HPDE6-E6E7 (cell line): ENCODE results near the gene TMIE.
A peak's percentile ranks its signal among the peaks of the same experiment; 100 is the strongest.

ENCODE experiments used
- DNase-seq: peaks from one replicate; pipeline ENCODE4 v3.0.0; 2011; ENCODE audit warnings: missing footprints; ENCODE audit errors: extremely low spot score

TMIE gene

GRCh38 chr3:46708401-46709156 lies 7.4 kb downstream of the TMIE start:
- DNase-seq, result no peak

GRCh38 chr3:46709157-46709654 lies 8.0 kb downstream of the TMIE start:
- no peak for DNase-seq

- no peak for DNase-seq
Measured at GRCh38 chr3:46709721-46710120, 8.5 kb downstream of the TMIE start.

GRCh38 chr3:46710229-46710628 lies 9.0 kb downstream of the TMIE start:
- DNase-seq, result no peak

- DNase-seq, result no peak
Measured at GRCh38 chr3:46710671-46711295, 9.6 kb downstream of the TMIE start.

GRCh38 chr3:46711305-46711704 lies 10.1 kb downstream of the TMIE start:
- no peak for DNase-seq

GRCh38 chr3:46711760-46712159 lies 10.6 kb downstream of the TMIE start:
- DNase-seq, result no peak

GRCh38 chr3:46712191-46713049 lies 11.2 kb downstream of the TMIE start:
- DNase-seq, result no peak

GRCh38 chr3:46713050-46713897 lies 12.1 kb downstream of the TMIE start:
- DNase-seq, result no peak

GRCh38 chr3:46713898-46714552 lies 12.8 kb downstream of the TMIE start:
- peak; percentile 33 for DNase-seq

- no peak for DNase-seq
Measured at GRCh38 chr3:46714728-46715506, 13.7 kb downstream of the TMIE start.

- DNase-seq, result no peak
Measured at GRCh38 chr3:46715507-46716175, 14.4 kb downstream of the TMIE start.

- no peak for DNase-seq
Measured at GRCh38 chr3:46716461-46717441, 15.6 kb downstream of the TMIE start.

- DNase-seq, result no peak
Measured at GRCh38 chr3:46717447-46718231, 16.4 kb downstream of the TMIE start, which contains the start of gene PRSS50. TSS of gene PRSS50 (minus strand) at chr3:46717869. CDS start at chr3:46717824, 45 bp downstream.

GRCh38 chr3:46719044-46719565 lies 17.9 kb downstream of the TMIE start:
- DNase-seq, result no peak

GRCh38 chr3:46719735-46720271 lies 18.6 kb downstream of the TMIE start:
- DNase-seq, result no peak

- DNase-seq, result no peak
Measured at GRCh38 chr3:46721009-46721408, 19.8 kb downstream of the TMIE start.
